CMK (cell line): ENCODE results near the gene SPON1.

Experiments used
- DNase-seq: peaks from one replicate; pipeline ENCODE4 v3.0.0-alpha.2; 2010; ENCODE audit warnings: low read depth

The SPON1 gene

DNA sequence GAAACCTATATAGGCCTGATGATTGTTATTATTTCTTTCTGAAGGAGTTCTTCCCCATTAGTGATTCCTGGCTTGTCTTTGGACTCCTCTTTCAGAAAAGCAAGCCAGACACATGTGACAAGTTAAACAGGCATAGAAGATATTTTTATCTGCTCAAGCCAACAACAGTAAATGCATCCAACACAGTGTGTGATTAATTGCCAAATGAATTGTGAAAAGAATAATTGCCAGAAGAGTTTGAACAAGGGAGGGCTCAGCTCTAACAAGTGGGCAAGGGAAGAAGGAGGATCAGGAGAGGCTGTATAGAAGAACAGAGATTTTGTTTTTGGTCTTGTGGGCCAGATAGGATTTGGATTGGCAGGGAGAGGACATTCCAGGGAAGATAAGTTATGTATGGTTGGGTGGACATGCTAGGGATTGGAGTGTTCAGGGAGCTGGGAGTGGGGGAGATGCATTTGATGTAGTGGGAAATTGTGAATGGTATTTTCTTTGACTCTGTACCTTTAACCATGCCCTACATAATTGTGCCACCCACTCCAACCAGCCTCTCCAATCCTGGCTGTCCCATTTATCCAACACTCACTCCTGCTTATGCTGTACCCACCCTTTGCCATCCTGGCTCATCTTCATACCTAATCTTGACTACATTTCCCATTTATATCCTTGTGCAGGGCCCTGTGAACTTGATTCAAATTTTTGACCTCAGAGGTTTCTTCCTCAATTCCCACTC lies 223.7 kb downstream of the SPON1 start:
- no peak for DNase-seq

DNA sequence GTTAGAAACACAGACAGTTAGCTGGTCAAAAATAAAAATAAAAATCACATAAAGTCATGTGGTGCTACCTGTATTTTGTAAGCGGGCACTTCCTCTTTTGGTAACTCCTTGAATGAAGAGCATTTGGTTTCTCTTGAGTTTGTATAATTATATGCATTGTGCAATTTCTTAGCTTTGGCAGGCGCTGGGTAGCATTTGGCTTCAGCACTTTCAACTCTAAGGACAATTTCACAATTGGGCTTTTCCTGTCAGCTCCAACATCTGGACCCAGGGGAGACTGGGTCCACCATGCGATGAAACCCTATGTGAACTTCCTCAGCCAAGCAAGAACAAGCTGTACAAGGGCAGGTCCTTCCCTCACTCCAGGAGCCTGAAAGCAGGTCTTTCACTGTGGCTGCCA lies 227.4 kb downstream of the SPON1 start:
- no peak for DNase-seq

DNA sequence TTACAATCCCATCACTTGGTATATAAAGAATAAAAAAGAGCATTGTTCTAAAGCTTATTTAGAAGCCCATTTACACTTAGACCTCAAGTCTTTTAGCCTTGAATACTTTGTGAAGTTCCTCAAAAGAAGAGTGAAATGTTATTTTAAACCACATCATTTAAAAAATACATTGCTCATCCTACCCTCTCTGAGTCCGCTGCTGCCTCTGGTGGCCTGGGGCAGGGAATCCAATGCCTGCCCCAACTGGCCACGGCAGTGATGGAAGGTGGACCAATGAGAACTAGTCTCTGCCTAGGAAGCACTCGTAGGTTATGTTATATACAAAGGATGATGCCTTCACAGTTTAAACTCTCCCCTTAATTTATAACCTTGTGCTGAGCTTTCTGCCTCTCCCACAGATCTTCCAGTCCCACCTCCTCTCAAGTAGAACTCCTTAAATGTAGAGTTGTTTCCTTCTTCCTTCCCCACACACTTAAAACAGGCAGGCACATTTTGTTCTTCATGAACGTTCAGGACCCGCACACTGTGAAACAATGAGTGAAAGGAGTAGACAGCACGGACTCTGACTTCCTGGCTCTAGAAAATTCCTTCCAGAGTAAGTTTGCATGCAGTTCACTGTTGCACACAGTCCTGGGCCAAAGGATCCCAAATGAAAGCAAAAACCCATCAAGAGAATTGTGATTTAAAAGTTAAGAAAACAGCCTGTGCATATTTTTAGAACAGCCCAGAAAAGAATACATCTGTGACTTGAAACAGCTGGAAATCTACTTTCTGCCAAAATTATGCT lies 228.7 kb downstream of the SPON1 start:
- no peak for DNase-seq

DNA sequence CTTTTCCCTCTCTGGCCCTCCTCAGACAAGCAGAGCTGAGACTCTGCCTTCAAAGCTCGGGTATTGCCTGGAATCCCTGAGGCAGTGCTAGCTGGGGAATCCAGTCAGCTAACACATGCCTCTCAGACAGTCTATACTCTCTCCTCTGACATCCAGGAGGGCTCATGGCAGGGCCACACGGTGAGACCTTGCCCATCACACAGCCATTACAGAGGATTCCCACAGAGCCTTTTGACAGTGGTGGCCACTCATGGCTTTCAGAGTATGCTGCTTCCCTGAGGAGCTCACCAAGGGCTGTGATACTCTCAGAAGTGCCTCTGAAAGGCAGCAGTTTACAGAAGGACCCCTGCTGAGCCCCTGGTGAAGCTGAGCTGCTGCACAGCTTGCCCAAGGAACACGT lies 231.1 kb downstream of the SPON1 start:
- no peak for DNase-seq

DNA sequence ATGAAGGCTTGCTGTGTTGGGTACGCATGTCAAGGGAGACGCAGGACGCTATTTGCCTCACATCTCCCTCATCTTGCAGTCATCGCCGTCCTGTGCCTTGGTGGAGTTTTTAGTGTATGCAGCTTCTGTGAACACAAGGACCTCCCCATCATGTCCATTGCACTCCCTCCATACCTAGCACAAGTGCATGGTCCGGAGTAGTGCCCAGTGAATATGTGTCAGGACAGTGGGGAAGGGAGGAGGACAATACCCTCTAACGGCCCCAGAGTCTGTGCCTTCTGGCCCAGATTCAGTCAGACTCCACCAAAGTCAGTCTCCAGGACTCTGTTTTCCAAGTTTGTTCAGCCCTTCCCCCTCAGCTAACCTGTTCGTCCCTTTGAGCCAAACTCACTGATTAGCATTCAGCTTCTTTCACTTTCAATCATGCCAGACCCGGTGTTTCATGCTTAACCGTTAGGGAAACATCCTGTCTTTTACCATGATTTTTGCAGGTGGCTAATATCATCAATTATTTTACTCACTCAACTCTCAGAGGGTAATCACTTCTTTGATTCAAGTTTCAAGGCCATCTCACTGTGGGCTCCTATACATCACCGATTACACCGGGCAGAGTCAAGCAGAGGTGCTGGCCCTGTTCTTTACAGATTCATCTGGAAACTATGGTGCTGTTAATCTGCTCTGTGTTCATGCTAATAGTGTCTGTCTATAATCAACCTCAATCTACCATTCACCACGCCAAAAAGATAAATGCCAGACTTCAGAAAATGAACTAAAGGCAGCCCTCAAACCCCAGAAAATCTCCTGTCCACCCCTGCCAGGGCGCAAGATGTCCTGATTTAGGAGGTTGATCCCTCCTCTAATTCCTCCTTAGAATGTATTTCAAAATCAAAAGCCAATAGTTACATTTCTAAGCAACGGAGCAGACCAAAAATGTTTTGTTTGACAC lies 240.0 kb downstream of the SPON1 start:
- no peak for DNase-seq

DNA sequence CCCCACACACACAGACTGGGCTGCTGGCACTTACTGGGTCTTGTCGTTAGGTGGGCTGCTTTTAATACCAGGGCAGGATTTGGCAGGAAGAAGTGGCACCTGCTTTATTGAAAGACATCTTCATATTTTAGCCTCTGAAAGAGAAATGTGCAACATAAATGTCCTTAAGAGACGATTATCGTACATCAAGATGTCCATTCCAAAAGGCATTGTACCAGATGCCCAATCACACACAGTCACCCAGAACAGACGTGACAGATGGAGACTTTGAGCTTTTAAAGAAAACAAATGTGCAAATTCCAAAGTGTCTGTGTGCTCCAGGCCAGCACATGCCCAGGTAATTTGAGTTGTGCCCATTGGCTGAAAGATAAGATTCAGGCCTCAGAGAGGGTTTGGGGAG lies 240.8 kb downstream of the SPON1 start:
- no peak for DNase-seq

DNA sequence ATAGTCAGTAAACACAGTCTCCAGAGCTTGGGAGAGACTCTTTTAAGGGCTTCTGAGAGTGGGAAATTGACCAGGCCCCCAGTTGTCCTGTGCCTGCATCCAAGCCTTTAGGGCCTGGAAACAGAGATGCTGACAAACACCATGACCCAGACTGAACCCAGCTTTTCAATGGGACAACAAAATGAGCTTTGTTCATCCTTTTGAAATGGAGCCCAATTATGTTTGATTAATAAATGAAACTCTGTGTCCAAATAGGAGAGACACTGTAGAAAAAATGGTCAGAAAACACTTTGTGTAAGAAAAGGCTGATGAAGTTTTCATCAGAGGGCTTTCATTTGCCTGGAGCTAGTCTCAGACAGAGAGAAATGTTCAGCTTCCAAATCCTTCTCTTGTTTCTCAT lies 250.5 kb downstream of the SPON1 start:
- DNase-seq, result no peak

DNA sequence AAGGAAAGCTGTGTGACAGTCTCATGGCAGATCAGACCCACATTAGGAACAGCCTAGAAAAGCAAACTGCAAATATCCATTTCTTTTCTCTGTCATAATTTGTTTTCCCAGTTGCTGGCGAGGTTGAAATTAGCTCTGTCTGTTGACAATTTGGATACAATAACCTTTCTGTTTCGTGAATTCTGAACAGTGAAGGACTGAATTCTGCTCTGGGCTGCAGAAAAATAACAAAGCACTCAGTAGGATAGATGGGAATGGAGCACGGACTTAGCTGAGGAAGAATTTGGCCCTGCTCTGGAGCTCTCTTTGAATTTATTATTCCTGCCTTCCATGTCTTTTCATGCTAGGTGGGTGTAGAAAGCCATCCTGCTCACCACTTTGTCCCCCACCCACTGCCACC lies 256.2 kb downstream of the SPON1 start:
- no peak for DNase-seq

DNA sequence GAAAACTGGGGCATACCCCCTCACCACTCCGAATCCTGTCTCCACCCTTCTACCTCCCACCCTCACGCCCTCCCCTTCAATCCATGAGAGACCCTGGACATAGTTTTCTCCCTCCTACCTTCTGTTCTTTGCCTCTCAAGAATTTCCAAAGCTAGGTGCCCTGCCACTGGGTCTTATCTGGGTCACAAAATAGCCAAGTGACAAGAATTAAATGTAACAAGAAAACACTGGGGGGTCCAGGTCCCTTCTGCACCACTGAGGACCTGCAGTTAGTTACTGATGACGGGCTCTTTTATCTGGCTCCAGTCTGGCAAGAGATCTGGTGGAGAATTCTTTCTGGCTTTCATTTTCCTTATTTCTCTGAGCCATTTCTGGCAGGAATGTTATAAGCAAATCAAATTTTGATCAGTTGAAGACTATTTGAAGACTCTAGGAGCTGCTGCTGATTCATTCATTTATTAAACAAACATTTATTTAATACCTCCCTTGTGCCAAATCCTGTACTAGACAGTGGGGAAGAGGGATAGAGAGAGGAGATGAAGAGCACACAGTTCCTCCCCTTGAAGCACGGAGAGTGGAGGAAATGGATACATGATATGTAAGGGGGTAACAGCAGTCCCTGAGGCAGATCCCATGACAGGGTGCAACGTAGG lies 261.2 kb downstream of the SPON1 start:
- no peak for DNase-seq

DNA sequence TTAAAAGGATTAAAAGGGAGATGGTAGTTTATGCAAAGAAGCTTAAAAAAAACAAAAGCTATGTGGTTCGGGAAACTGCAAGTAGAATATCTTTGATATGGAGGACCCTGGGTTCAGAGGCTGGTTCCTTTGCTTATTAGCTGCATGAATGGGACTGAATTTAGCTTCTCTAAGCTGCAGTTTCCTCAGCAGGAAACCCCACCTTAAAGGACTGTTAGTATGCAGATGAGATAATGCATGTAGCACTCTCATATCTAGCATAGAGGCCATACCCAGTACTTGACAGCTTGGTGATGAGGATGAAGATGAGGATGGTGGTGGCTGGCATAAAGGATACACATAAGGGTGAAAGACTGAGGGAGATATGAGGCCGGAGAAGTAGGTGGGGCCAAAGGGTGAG lies 261.9 kb downstream of the SPON1 start:
- DNase-seq, result no peak

DNA sequence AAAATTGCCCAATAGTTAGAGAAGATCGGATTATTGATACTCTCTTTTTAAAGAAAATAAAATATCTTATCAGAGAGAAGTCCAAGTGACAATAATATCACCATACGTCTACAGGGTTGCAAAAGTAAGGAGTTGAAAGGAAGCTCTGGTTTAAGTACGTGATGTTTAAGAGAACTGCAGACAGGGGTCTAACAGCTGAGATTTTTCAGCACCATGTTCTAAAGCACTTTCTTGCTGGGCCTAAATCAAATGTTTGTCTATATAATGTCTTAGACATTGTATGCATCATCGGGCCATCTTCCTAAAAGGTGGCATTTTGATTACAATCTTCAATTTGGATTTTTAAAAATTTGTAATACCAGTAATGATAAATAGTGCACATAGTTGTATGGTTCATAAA lies 263.1 kb downstream of the SPON1 start:
- DNase-seq, result no peak

DNA sequence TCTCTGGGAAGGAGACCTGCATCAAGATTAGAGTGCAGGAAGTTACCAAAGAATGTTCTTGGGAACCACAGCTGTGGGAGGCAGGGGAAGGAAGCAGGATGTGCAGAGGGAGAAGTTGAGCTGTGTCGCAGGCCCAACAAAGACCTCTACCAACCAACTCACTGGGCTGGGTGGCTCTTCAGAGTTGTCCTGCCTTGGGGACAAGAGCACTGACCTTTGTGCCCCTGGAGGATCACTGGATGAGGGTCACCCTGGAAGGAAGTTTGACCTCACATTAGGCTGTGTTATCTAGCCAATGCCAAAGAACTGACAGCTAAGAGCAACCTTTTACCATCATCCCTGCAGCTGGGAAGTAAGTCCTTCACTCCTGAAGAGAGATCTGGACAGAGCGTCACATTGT lies 265.8 kb downstream of the SPON1 start:
- no peak for DNase-seq

DNA sequence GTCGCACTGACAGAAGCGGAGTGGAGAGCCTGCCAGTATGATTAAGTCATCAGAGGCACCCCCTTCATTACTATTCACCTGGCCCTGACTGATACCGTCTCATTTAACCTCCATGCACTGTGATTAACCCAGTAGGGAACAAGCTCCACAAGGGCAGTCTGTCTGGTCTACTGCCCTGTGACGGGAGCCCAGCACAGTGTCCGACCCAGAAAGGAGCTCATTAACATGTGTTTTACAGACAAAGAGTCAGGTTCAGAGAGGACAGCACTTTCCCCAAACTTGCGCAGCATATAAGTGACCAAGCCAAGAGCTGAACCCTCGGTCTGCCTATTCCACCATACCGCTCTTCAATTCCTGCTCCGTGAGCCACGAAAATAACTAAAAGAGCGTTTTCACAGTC lies 266.9 kb downstream of the SPON1 start:
- no peak for DNase-seq

DNA sequence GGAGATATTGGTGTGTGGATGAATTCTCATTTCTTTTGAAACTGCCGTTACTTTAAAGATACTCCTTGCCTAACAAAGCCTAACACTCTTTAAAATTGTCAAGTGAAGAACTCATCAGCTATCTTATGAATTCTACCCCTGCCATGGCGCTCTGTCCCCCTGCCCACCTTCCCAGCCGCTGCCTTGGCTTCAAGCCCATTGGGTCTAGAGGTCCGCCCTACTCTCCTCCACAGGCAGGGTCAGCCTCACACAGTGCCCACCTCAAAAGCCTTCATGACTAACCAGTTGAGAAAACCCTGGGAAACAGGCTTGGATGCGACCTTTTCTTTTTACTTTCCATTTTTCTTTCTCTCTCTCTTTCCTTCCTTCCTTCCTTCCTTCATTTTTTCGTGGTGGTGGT lies 267.9 kb downstream of the SPON1 start:
- DNase-seq, result no peak

DNA sequence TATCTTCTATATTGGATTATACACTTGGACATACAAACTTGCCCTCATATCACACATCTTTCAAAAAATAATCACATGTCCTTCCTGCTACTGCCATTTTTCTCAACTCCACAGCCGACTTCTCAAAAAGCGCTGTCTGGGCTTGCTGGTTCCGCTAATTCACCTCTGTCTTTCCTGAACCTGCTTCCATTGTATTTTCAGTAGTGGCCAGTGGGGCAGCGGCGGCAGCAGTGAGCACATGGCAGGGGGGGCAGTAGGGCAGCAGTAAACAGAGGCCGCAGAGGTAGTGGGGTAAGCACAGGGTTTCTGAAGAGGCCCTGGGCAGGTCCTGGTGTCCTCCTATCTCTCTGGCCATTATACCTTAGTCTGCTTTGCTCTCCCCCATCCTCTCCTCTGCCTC lies 270.1 kb downstream of the SPON1 start:
- no peak for DNase-seq

DNA sequence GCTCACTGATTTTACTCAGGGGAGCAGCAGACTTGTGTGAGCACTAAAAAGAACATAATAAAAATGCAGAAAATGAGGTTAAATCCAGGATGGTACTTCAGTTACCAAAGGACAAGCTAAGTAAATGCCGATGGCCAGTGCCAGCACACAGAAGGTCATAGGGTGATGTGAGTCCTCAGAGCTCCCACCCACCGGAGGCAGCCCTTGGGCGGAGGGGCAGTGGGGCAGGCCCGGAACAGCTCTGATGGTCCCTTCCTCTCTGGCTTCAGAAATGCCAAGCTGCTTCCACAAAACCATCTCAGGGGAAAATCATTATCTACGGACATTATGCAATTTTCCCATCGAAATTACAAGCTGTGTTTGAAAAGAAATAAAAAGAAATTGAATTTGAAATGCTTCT lies 271.9 kb downstream of the SPON1 start:
- no peak for DNase-seq

DNA sequence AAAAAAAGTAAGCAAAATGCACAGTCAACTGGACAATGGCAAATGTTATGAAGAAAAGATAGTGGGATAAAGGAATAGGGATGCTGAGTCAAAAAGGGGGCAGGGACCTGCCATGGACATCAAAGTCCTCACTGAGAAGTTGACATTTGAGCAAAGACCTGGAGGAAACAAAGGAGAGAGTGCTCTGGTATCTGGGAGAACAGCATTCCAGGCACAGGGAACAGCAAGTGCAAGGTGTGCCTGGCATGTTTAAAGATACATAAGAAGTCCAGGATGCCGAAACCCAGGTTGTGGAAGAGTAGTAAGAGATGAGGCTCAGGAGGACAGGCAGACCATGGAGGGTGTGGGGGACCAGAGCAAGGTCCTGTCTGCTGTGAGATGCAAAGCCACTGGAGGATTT lies 273.2 kb downstream of the SPON1 start:
- DNase-seq, result no peak

DNA sequence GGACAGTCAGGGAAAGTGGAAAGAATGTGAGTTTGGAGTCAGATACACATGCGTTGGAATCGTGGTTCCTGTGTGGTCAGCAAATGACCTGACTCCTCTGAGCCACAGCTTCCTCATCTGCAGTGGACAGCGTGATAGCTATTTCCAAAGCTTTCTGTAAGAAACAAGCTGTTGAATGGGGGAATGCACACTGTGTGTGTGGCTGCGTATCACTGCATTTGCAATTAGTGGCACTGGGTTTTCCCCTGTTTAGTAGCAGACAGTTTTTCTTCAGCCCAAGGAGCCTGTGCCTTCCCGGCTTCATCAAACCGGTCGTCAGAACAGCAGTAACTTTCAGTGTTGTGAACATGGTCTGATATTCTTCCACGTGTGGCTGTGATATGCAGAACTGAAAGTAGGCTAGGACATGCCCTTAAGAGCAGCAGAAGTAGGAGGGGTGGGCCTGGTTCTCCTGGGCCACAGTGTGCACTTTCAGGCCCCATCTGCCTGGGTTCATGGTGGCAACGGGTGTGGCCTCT lies 275.0 kb downstream of the SPON1 start:
- peak; percentile 35 for DNase-seq

DNA sequence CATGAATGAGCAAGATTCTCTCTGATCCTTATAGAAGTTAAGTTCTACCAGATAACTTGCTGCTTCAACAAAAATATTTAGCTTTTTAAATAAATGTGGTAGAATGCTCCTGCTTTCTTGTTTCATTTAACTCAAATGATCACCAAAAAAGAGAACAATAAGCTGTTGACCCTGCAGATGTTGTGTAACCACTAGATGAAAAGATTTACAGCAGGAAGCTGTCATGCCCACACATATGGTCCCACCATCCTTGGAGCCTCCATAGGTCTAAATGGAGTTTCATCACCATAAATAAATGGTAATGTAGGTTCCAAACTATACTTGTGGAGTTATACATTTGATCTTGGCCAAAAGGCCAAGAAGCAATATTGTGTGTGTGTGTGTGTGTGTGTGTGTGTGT lies 277.7 kb downstream of the SPON1 start:
- no peak for DNase-seq

DNA sequence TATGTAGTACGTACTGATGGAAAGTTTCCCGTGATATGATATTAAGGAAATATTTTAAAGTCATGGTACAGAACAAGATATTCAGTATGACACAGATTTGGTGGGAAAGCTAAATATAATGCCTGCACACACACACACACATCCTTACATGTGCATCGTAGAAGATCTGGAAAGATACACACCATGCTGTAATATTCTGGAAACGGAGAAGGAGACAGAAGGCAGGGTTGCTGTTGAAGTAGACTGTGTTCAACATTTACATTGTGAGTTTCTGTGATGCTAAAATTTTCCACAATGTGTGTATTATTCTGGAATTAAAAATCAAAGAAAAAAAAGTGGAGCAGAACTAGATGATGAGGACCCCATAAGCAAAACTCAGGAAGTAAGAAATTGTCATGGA lies 278.4 kb downstream of the SPON1 start:
- DNase-seq, result no peak

DNA sequence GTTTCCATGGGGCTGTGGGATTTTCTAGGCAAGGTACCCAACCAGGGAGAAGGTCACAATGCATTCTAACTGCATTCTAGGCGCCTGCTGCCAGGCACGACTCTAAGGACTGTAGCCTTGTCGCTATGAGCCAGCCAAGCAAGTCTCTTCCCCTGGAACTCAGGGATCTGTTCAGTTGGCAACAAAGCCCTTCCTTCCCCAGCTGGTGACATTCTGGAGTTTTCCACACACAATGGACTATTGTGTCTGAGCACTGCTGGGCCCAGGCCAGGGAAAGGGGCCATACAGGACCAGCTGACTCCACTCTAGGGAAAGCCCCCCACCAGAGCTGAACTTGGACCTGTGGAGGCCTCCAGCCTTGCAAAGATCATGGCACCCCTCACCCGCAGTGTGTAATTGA lies 279.7 kb downstream of the SPON1 start:
- DNase-seq, result no peak

DNA sequence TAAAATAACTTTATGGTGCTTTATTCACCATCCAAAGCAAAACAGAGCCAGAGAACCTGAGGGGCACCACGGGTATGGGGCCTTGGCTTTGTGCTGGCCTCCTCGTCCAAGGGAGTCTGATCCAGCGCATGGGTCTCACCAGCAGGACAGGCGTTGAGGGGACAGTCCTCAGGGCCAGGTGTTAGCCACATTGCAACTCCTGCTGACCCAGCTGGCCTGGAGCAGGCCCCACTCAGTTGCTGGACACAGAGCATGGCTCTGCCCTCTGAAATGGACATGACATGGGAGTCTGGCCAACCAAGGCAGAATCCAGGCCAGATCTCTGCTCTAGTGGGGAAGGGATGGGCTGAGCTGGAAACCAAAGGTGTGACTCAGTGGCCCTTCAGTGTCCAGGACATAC lies 280.2 kb downstream of the SPON1 start:
- no peak for DNase-seq
